H9 (cell line): ENCODE measurements around the gene TBC1D10B. TPM values are rescaled to one million over a fixed set of nuclear protein-coding genes. Genes with fewer than 3 reads are reported as not detected.

Experiments used
- DNase-seq: peaks from one replicate; pipeline ENCODE4 v3.0.0-alpha.2; 2017
- H2AFZ ChIP-seq: one replicate; pipeline ENCODE4 v1.6.1; 2013; ENCODE audit warnings: mild to moderate bottlenecking, low read length, control low read depth, moderate library complexity
- H2AK5ac ChIP-seq: 2 replicates; pipeline ENCODE4 v1.6.1; 2013; ENCODE audit warnings: low read length, control low read depth, mixed read lengths; ENCODE audit not compliant: insufficient read length
- H2BK120ac ChIP-seq: one replicate; pipeline ENCODE4 v1.6.1; 2013; ENCODE audit warnings: low read depth, mild to moderate bottlenecking, low read length, control low read depth, inconsistent platforms; ENCODE audit not compliant: poor library complexity, severe bottlenecking
- H2BK12ac ChIP-seq: 2 replicates; pipeline ENCODE4 v1.6.1; 2013; ENCODE audit warnings: low read length, control low read depth, mixed read lengths, low read depth; ENCODE audit not compliant: insufficient read length
- H2BK15ac ChIP-seq: 2 replicates; pipeline ENCODE4 v1.6.1; 2013; ENCODE audit warnings: low read depth, low read length, control low read depth
- H2BK20ac ChIP-seq: one replicate; pipeline ENCODE4 v1.6.1; 2013; ENCODE audit warnings: low read depth, mild to moderate bottlenecking, low read length, control low read depth, inconsistent platforms; ENCODE audit not compliant: poor library complexity, severe bottlenecking
- H2BK5ac ChIP-seq: 2 replicates; pipeline ENCODE4 v1.6.1; 2013; ENCODE audit warnings: low read length, control low read depth, mixed read lengths; ENCODE audit not compliant: insufficient read length
- H3K14ac ChIP-seq: 2 replicates; pipeline ENCODE4 v1.6.1; 2013; ENCODE audit warnings: low read length, control low read depth; ENCODE audit not compliant: insufficient read depth
- H3K18ac ChIP-seq: 2 replicates; pipeline ENCODE4 v1.6.1; 2013; ENCODE audit warnings: low read depth, mild to moderate bottlenecking, mixed read lengths, low read length, control low read depth; ENCODE audit not compliant: insufficient read length
- H3K23ac ChIP-seq: 2 replicates; pipeline ENCODE4 v1.6.1; 2013; ENCODE audit warnings: low read length, control low read depth, mixed read lengths, low read depth; ENCODE audit not compliant: insufficient read length
- H3K23me2 ChIP-seq: 2 replicates; pipeline ENCODE4 v1.6.1; 2013; ENCODE audit warnings: low read depth, mild to moderate bottlenecking, mixed read lengths, low read length, control low read depth; ENCODE audit not compliant: insufficient read length, poor library complexity, severe bottlenecking
- H3K27ac ChIP-seq: 2 replicates; pipeline ENCODE4 v1.5.1; 2013; ENCODE audit warnings: low read length, control low read depth, mixed read lengths, low read depth; ENCODE audit not compliant: insufficient read length
- H3K27me3 ChIP-seq: 2 replicates; pipeline ENCODE4 v1.6.1; 2013; ENCODE audit warnings: low read length, control low read depth, inconsistent platforms; ENCODE audit not compliant: insufficient read depth
- H3K4ac ChIP-seq: 2 replicates; pipeline ENCODE4 v1.6.1; 2013; ENCODE audit warnings: low read depth, mild to moderate bottlenecking, control low read depth, inconsistent platforms, low read length, moderate library complexity
- H3K4me1 ChIP-seq: 2 replicates; pipeline ENCODE4 v1.6.1; 2013; ENCODE audit warnings: low read length, control low read depth, inconsistent platforms; ENCODE audit not compliant: insufficient read depth
- H3K4me2 ChIP-seq: 2 replicates; pipeline ENCODE4 v1.6.1; 2013; ENCODE audit warnings: low read length, control low read depth, mixed read lengths; ENCODE audit not compliant: insufficient read length, insufficient read depth
- H3K56ac ChIP-seq: 2 replicates; pipeline ENCODE4 v1.6.1; 2013; ENCODE audit warnings: low read depth, mild to moderate bottlenecking, mixed read lengths, low read length, control low read depth; ENCODE audit not compliant: insufficient read length
- H3K79me1 ChIP-seq: 2 replicates; pipeline ENCODE4 v1.6.1; 2013; ENCODE audit warnings: low read depth, mild to moderate bottlenecking, moderate library complexity, low read length, control low read depth, inconsistent platforms; ENCODE audit not compliant: insufficient read depth, poor library complexity, severe bottlenecking
- H3K79me2 ChIP-seq: 2 replicates; pipeline ENCODE4 v1.6.1; 2013; ENCODE audit warnings: low read length, control low read depth, inconsistent platforms; ENCODE audit not compliant: insufficient read depth
- H3K9ac ChIP-seq: 2 replicates; pipeline ENCODE4 v1.6.1; 2013; ENCODE audit warnings: low read length, control low read depth, mixed read lengths; ENCODE audit not compliant: insufficient read length; ENCODE audit errors: extremely low read depth
- H3K9me3 ChIP-seq: one replicate; pipeline ENCODE4 v1.6.1; 2013; ENCODE audit warnings: low read depth, low read length, inconsistent platforms; ENCODE audit not compliant: control insufficient read depth
- H3T11ph ChIP-seq: one replicate; pipeline ENCODE4 v1.6.1; 2013; ENCODE audit warnings: mild to moderate bottlenecking, low read length, control low read depth, inconsistent platforms
- H4K20me1 ChIP-seq: one replicate; pipeline ENCODE4 v1.6.1; 2013; ENCODE audit not compliant: control insufficient read depth, insufficient read length, insufficient read depth
- H4K5ac ChIP-seq: 2 replicates; pipeline ENCODE4 v1.6.1; 2013; ENCODE audit warnings: low read depth, mild to moderate bottlenecking, mixed read lengths, low read length, control low read depth; ENCODE audit not compliant: insufficient read length
- H4K8ac ChIP-seq: replicated peaks from 2 replicates; pipeline ENCODE4 v1.6.1; 2013; ENCODE audit warnings: low read length, control low read depth, mixed read lengths, low read depth; ENCODE audit not compliant: insufficient read length
- H4K91ac ChIP-seq: 2 replicates; pipeline ENCODE4 v1.6.1; 2013; ENCODE audit warnings: low read depth, mild to moderate bottlenecking, moderate library complexity, mixed read lengths, low read length, control low read depth; ENCODE audit not compliant: insufficient read length
- H3K27ac Mint-ChIP-seq, 3 experiments: 2 replicates in 2 of 3; 3 replicates in 1 of 3; pipeline ENCODE4 v1.8.0; 2020 to 2021; ENCODE audit warnings: mixed read lengths in 3 of 3, mild to moderate bottlenecking in 1 of 3, moderate library complexity in 1 of 3
- H3K27me3 Mint-ChIP-seq: 2 replicates; pipeline ENCODE4 v1.8.0; 2021; ENCODE audit warnings: low read depth, mild to moderate bottlenecking, moderate library complexity, mixed read lengths
- H3K36me3 Mint-ChIP-seq, 3 experiments: 2 replicates in 2 of 3; 3 replicates in 1 of 3; pipeline ENCODE4 v1.8.0; 2020 to 2021; ENCODE audit warnings: low read depth in 3 of 3, mixed read lengths in 3 of 3; ENCODE audit not compliant: insufficient read depth in 1 of 3
- H3K4me1 Mint-ChIP-seq, 2 experiments: 2 replicates each; pipeline ENCODE4 v1.8.0; 2020; ENCODE audit warnings: mixed read lengths in 2 of 2
- H3K4me3 Mint-ChIP-seq, 2 experiments: 2 replicates in 1 of 2; 3 replicates in 1 of 2; pipeline ENCODE4 v1.8.0; 2020 to 2021; ENCODE audit warnings: mild to moderate bottlenecking in 2 of 2, mixed read lengths in 2 of 2, moderate library complexity in 1 of 2
- H3K9me3 Mint-ChIP-seq, 2 experiments: 2 replicates in 1 of 2; 3 replicates in 1 of 2; pipeline ENCODE4 v1.8.0; 2020; ENCODE audit warnings: mild to moderate bottlenecking in 2 of 2, mixed read lengths in 2 of 2, moderate library complexity in 1 of 2
- WGBS: extraction: QIAGEN DNeasy Blood & Tissue Kit; methylation state at CpG from one replicate; pipeline ENCODE4 v1.1.7; 2013; ENCODE audit warnings: missing lambda C conversion rate, low lambda C conversion rate, mixed read lengths; ENCODE audit not compliant: insufficient read length; ENCODE audit errors: extremely low coverage; 5-methylcytosine and 5-hydroxymethylcytosine counted together
- total RNA-seq: library from RNA; stranded (reverse); gene quantifications from 2 replicates; pipeline ENCODE4 v1.2.1, GENCODE V29; 2021
- TF ChIP-seq, protein P1 (sequence below): fragments of 200-600 bp; sonication (generic); conservative IDR thresholded peaks from 3 replicates; pipeline ENCODE4 v1.8.0; 2021; ENCODE audit warnings: antibody characterized with exemption, mild to moderate bottlenecking

The TBC1D10B gene
- total RNA-seq, 1 experiment from 2014 or later = 25.6 TPM

DNA sequence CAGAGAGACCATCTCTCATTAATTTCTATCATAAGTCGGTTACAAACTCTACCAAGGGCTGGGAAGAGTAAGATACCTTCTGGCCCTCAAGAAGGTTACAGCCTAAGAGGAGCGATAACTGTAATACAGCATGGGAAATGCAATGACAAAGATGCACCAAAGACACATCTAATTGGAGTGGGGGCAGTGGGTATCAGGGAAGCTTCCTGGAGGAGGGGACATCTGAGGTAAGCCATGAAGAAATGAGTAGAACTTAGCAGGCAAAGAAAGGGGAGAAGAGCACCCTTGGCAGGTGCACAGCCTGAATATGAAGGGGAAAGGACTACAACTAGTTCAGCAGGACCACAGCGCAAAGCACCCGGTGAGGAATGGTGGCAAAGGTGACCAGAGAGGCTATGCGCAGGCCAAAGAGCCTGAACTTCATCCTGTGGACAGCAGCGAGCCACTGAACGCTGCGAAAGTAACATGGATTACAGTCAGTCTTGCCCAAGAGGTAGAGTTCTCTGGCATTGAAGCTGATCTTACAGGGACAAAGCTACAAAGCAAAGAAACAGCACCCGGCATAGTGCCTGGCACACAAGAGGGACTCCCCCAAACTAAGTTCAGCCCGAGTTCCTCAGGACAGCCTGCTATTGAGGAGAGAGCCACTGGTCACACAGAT, 2.8 kb downstream of the TBC1D10B start:
- no peaks in the 10 kb centered on the region for H3K9me3 ChIP-seq
- no peak overlapping the region for H2BK12ac ChIP-seq
- peaks cover 6% of the 10 kb centered on the region for H3K4me1 ChIP-seq
- H4K8ac ChIP-seq = no peak overlapping the region
- peak overlapping the region in 2 of 3 experiments; percentile 35 to 60; a peak in 1 of 7 replicates for H3K27ac Mint-ChIP-seq
- TF ChIP-seq, protein P1, sequence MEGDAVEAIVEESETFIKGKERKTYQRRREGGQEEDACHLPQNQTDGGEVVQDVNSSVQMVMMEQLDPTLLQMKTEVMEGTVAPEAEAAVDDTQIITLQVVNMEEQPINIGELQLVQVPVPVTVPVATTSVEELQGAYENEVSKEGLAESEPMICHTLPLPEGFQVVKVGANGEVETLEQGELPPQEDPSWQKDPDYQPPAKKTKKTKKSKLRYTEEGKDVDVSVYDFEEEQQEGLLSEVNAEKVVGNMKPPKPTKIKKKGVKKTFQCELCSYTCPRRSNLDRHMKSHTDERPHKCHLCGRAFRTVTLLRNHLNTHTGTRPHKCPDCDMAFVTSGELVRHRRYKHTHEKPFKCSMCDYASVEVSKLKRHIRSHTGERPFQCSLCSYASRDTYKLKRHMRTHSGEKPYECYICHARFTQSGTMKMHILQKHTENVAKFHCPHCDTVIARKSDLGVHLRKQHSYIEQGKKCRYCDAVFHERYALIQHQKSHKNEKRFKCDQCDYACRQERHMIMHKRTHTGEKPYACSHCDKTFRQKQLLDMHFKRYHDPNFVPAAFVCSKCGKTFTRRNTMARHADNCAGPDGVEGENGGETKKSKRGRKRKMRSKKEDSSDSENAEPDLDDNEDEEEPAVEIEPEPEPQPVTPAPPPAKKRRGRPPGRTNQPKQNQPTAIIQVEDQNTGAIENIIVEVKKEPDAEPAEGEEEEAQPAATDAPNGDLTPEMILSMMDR = no peak
- DNase-seq = no peak
- no peak overlapping the region for H2AFZ ChIP-seq
- peaks cover 10 to 25% (median 21%) of the 10 kb centered on the region in 3 experiments; a peak in 6 of 7 replicates for H3K36me3 Mint-ChIP-seq
- no peak overlapping the region for H4K91ac ChIP-seq
- H3K27ac ChIP-seq = no peak overlapping the region
- H3K14ac ChIP-seq = no peak overlapping the region
- H3K56ac ChIP-seq = no peak overlapping the region
- H2BK20ac ChIP-seq = no peak overlapping the region
- no CpG with 5 or more reads among the region's 10 CpGs for WGBS
- H3K79me1 ChIP-seq = peaks cover 3% of the 10 kb centered on the region
- H2BK15ac ChIP-seq = no peak overlapping the region
- no peak overlapping the region for H3K18ac ChIP-seq
- H3K23me2 ChIP-seq = peaks cover 10% of the 10 kb centered on the region
- no peak overlapping the region for H3K9ac ChIP-seq
- no peak overlapping the region for H3K23ac ChIP-seq
- no peak overlapping the region for H2BK120ac ChIP-seq
- peak overlapping the region; percentile 75 to 84; a peak in 4 of 5 replicates for H3K4me3 Mint-ChIP-seq
- H4K20me1 ChIP-seq = no peaks in the 10 kb centered on the region
- H2AK5ac ChIP-seq = no peak overlapping the region
- H2BK5ac ChIP-seq = no peak overlapping the region
- H3K79me2 ChIP-seq = no peaks in the 10 kb centered on the region; the same call in none of the 2 replicates
- H4K5ac ChIP-seq = no peak overlapping the region
- no peak overlapping the region for H3T11ph ChIP-seq
- peaks cover 0 to 3% of the 10 kb centered on the region in 2 experiments; a peak in 3 of 5 replicates for H3K9me3 Mint-ChIP-seq
- H3K4me1 Mint-ChIP-seq = peaks cover 32 to 34% of the 10 kb centered on the region in 2 experiments
- no peak overlapping the region for H3K4ac ChIP-seq
- H3K4me2 ChIP-seq = peak overlapping the region; percentile 80
- H3K27me3 Mint-ChIP-seq = peaks cover under 1% of the 10 kb centered on the region; the same call in 1 of the 2 replicates
- no peaks in the 10 kb centered on the region for H3K27me3 ChIP-seq
